Spleen (tissue), 11 donors: ENCODE data around the gene NFASC. TPM values are rescaled to one million over a fixed set of nuclear protein-coding genes. Genes with fewer than 3 reads are reported as not detected.

Experiments
- DNase-seq: peaks from one replicate; pipeline ENCODE4 v3.0.0-alpha.2; 2020
- H3K27ac ChIP-seq, 8 donors: fragments of 200-600 bp; sonication (generic) in 7 of 8; 1 replicate in 4 of 8; 2 replicates in 4 of 8; pipeline versions ENCODE4 v1.5.0 to v1.8.0; 2016 to 2021; ENCODE audit warnings: inconsistent platforms in 4 of 8, mild to moderate bottlenecking in 4 of 8, moderate library complexity in 1 of 8
- H3K27me3 ChIP-seq, 7 donors: fragments of 200-600 bp; sonication (generic) in 6 of 7; replicated peaks in 1 of 7; 1 replicate in 4 of 7; 2 replicates in 3 of 7; pipeline versions ENCODE4 v1.5.0 to v1.8.0; 2016 to 2021; ENCODE audit warnings: inconsistent platforms in 3 of 7, mild to moderate bottlenecking in 1 of 7
- H3K36me3 ChIP-seq, 6 donors: fragments of 200-600 bp; sonication (generic) in 5 of 6; 1 replicate in 4 of 6; 2 replicates in 2 of 6; pipeline versions ENCODE4 v1.5.0 to v1.8.0; 2016 to 2021; ENCODE audit warnings: inconsistent platforms in 2 of 6
- H3K4me1 ChIP-seq, 6 donors: fragments of 200-600 bp; sonication (generic) in 5 of 6; 1 replicate in 3 of 6; 2 replicates in 3 of 6; pipeline versions ENCODE4 v1.5.0 to v1.8.0; 2016 to 2021; ENCODE audit warnings: inconsistent platforms in 3 of 6
- H3K4me3 ChIP-seq, 8 donors: fragments of 200-600 bp; sonication (generic) in 7 of 8; 1 replicate in 4 of 8; 2 replicates in 4 of 8; pipeline versions ENCODE4 v1.5.0 to v1.8.0; 2016 to 2021; ENCODE audit warnings: inconsistent platforms in 4 of 8, mild to moderate bottlenecking in 4 of 8, moderate library complexity in 2 of 8
- H3K9me3 ChIP-seq, 8 donors: fragments of 200-600 bp; sonication (generic) in 7 of 8; 1 replicate in 4 of 8; 2 replicates in 4 of 8; pipeline versions ENCODE4 v1.5.0 to v1.8.0; 2016 to 2021; ENCODE audit warnings: inconsistent platforms in 4 of 8
- POLR2A ChIP-seq, 3 donors: fragments of 450-650 bp; IDR thresholded peaks; one replicate each; pipeline ENCODE4 v1.5.1; 2017; ENCODE audit warnings: antibody characterized with exemption in 3 of 3, mild to moderate bottlenecking in 1 of 3
- POLR2AphosphoS5 ChIP-seq, 3 donors: sonication (generic); formaldehyde crosslinking; IDR thresholded peaks; one replicate each; pipeline ENCODE4 v1.5.1; 2017; ENCODE audit warnings: antibody characterized with exemption in 3 of 3
- WGBS, 5 donors: extraction: QIAGEN DNeasy Blood & Tissue Kit in 3 of 5; methylation state at CpG; one replicate each; pipeline versions ENCODE4 v1.1.5 to v1.1.7; 2013 to 2018; 5-methylcytosine and 5-hydroxymethylcytosine counted together
- intact Hi-C: fragments of 100-400 bp; cut with DNase I; formaldehyde crosslinking; loops from one replicate; pipeline ENCODE4 v1.15.0; 2023; ENCODE audit warnings: low total_unique reads
- polyA plus RNA-seq, 3 donors: library from polyadenylated mRNA; stranded (reverse); fragments of 200-250 nt; gene quantifications; one replicate each; pipeline ENCODE4 v1.2.1, GENCODE V29; 2013
- total RNA-seq, 7 donors: library from RNA; depleted of rRNA in 3 of 7; stranded (reverse); fragments of >200 nt in 3 of 7; fragmentation: NEBNext Ultra II Directional in 4 of 7; extraction: Animal tissue kit (Norgen Biotek cat#: 25700) in 4 of 7; gene quantifications; one replicate each; pipeline versions ENCODE4 v1.1.0 to v1.2.1, GENCODE V29; 2016 to 2021
- TF ChIP-seq, protein P1 (sequence below), 11 experiments: fragments of 200-600 bp in 7 of 11; fragments of 450-650 bp in 4 of 11; sonication (generic) in 4 of 11; IDR thresholded peaks in 8 of 11; conservative IDR thresholded peaks in 3 of 11; 1 replicate in 7 of 11; 2 replicates in 4 of 11; pipeline versions ENCODE4 v1.4.0 to v1.8.0; 2016 to 2021; ENCODE audit warnings: antibody characterized with exemption in 11 of 11, inconsistent platforms in 4 of 11, mild to moderate bottlenecking in 1 of 11
- donor health status: healthy with polysubstance abuse.
- donor health status: DM: no; HTN: no; CAD: no; lungs with moderate emphysema.
- donor health status: DM: no; HTN: no; CAD: no.
- donor health status: Bipolar disorder and iron deficiency.
- donor health status: healthy.
- donor health status: DM: no; HTN: no; CAD: no.
- donor health status: DM: yes; HTN: yes; CAD: no.

Gene NFASC
- total and polyA plus RNA-seq, 10 donors: 2.8 to 60.3 (median 23.1) TPM

DNA sequence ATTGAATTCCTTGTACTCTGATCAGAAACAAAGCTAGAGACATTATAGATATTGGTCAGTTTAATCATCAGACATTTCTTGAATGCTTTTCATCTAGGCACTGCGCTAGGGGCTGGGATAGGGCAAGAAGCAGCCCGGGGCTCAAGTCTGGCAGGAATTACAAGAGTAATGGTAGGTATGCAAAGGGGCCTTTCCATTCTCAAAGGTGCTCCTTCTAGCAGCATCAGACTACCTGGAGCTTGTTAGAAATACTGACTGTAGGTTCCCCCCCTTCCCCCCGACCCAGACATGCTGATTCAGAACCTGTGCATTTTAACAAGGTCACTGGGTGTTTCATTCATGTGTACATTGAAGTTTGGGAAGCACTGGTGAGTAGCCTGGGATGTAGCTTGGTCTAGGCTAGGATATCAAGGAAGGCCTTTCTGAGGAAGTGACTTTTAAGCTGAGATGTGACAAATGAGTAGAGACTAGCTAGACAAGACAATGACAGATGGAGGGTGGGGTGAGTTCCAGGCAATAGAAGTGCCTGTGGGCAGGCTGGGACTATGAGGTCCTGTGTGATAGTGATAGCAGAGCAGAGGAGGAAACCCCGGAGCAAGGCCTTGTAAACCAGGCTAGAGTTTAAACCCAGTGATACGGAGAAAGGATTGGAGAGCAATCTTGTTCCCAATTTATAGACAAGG is 26.3 kb downstream of the NFASC start:
- H3K27me3 ChIP-seq: peaks cover 0 to 55% (median 0%) of the 10 kb centered on the region in 7 donors
- no peak overlapping the region for H3K27ac ChIP-seq
- WGBS, 5 donors: 72 to 90% (median 84%) methylated on average over 5 of the region's 5 CpGs
- no peaks in the 10 kb centered on the region for H3K36me3 ChIP-seq
- no peak for DNase-seq
- intact Hi-C loops: no loop called here
- H3K9me3 ChIP-seq: no peaks in the 10 kb centered on the region
- TF ChIP-seq POLR2A (IDR thresholded peaks at IDR 0.05): no peak
- TF ChIP-seq POLR2AphosphoS5 (IDR thresholded peaks at IDR 0.05): no peak
- TF ChIP-seq, protein P1, sequence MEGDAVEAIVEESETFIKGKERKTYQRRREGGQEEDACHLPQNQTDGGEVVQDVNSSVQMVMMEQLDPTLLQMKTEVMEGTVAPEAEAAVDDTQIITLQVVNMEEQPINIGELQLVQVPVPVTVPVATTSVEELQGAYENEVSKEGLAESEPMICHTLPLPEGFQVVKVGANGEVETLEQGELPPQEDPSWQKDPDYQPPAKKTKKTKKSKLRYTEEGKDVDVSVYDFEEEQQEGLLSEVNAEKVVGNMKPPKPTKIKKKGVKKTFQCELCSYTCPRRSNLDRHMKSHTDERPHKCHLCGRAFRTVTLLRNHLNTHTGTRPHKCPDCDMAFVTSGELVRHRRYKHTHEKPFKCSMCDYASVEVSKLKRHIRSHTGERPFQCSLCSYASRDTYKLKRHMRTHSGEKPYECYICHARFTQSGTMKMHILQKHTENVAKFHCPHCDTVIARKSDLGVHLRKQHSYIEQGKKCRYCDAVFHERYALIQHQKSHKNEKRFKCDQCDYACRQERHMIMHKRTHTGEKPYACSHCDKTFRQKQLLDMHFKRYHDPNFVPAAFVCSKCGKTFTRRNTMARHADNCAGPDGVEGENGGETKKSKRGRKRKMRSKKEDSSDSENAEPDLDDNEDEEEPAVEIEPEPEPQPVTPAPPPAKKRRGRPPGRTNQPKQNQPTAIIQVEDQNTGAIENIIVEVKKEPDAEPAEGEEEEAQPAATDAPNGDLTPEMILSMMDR (IDR thresholded peaks at IDR 0.05 in 8 of 11, conservative IDR thresholded peaks at IDR 0.05 in 3 of 11): no peak
- H3K4me1 ChIP-seq: no peaks in the 10 kb centered on the region
- no peak overlapping the region for H3K4me3 ChIP-seq

DNA sequence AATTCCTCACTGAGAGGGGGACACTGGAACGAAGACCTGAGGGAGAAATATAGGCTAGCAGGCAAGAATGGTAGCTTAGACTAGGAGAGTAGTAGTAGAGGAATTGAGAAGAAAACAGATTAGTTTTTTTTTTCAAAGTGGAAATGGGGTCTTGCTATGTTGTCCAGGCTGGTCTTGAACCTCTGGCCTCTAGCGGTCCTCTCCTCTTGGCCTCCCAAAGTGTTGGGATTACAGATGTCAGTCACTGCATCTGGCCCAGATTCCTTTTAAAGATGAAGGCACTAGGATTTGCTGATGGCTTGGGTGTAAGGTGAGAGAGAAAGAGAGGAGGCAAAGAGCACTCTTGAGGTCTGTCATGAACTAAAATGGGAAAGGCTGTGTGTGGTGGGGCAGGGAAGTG is 30.1 kb downstream of the NFASC start:
- intact Hi-C loops: no loop called here
- H3K36me3 ChIP-seq: no peaks in the 10 kb centered on the region
- H3K4me3 ChIP-seq: no peak overlapping the region
- no peak for DNase-seq
- TF ChIP-seq, protein P1 (IDR thresholded peaks at IDR 0.05 in 8 of 11, conservative IDR thresholded peaks at IDR 0.05 in 3 of 11): no peak
- TF ChIP-seq POLR2AphosphoS5 (IDR thresholded peaks at IDR 0.05) (no peak), POLR2A (IDR thresholded peaks at IDR 0.05) (no peak)
- WGBS, 5 donors: 81 to 97% (median 90%) methylated on average over 2 of the region's 2 CpGs
- peaks cover 0 to 55% (median 0%) of the 10 kb centered on the region in 7 donors for H3K27me3 ChIP-seq
- no peaks in the 10 kb centered on the region for H3K9me3 ChIP-seq
- no peaks in the 10 kb centered on the region for H3K4me1 ChIP-seq
- H3K27ac ChIP-seq: no peak overlapping the region

DNA sequence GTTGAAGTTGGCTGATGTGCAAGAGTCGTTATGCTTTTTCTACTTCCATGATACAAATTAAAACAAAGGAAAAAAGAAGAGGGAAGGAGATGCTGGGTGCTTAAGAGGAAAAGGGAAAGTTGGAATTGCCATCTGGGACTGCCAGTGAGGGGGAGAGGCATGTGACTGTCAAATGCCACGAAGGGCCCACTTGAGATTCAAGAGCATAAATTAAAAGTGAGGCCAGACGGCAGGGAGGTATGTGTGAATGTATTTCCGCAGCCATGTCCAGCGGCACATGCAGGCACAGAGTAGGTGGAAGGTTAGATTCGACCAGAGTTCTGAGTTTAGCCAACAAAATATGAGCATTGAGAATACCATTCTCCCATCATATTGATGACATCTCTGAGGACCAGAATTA is 32.0 kb downstream of the NFASC start:
- Histone ChIP-seq H3K9me3 (no peaks in the 10 kb centered on the region), H3K27ac (no peak overlapping the region), H3K4me1 (no peaks in the 10 kb centered on the region), H3K27me3 (peaks cover 0 to 36% (median 0%) of the 10 kb centered on the region in 7 donors), H3K36me3 (no peaks in the 10 kb centered on the region), H3K4me3 (no peak overlapping the region)
- TF ChIP-seq POLR2AphosphoS5 (IDR thresholded peaks at IDR 0.05): no peak
- TF ChIP-seq, protein P1 (IDR thresholded peaks at IDR 0.05 in 8 of 11, conservative IDR thresholded peaks at IDR 0.05 in 3 of 11): no peak
- no peak for TF ChIP-seq POLR2A (IDR thresholded peaks at IDR 0.05)
- intact Hi-C loops: no loop called here
- 69 to 79% (median 76%) methylated on average over 6 of the region's 6 CpGs for WGBS, 5 donors
- DNase-seq: no peak

- 80 to 93% (median 90%) methylated on average over 7 of the region's 7 CpGs for WGBS, 5 donors
- peaks cover 0 to 26% (median 0%) of the 10 kb centered on the region in 7 donors for H3K27me3 ChIP-seq
- TF ChIP-seq POLR2A (IDR thresholded peaks at IDR 0.05): no peak
Observed at GRCh38 chr1:204904228-204904810, 33.7 kb downstream of the NFASC start.

More at GRCh38 chr1:204904228-204904810, 33.7 kb downstream of the NFASC start:
- H3K4me1 ChIP-seq: no peaks in the 10 kb centered on the region
- no peaks in the 10 kb centered on the region for H3K9me3 ChIP-seq
- DNase-seq: no peak
- H3K27ac ChIP-seq: no peak overlapping the region
- H3K4me3 ChIP-seq: no peak overlapping the region
- H3K36me3 ChIP-seq: no peaks in the 10 kb centered on the region
- intact Hi-C loops: no loop called here
